GM18861 (cell line): Measurements from ENCODE around the gene RPS3A.
"Not testable (repeated sequence)": the region's sequence is repeated elsewhere in the genome, so short reads cannot be mapped to it uniquely, and the experiment has no call there.

Source experiments
- ATAC-seq: cut with Tn5 transposase; IDR thresholded peaks from one replicate; pipeline ENCODE4 v1.9.1; 2021; ENCODE audit not compliant: unreplicated experiment

RPS3A gene

DNA sequence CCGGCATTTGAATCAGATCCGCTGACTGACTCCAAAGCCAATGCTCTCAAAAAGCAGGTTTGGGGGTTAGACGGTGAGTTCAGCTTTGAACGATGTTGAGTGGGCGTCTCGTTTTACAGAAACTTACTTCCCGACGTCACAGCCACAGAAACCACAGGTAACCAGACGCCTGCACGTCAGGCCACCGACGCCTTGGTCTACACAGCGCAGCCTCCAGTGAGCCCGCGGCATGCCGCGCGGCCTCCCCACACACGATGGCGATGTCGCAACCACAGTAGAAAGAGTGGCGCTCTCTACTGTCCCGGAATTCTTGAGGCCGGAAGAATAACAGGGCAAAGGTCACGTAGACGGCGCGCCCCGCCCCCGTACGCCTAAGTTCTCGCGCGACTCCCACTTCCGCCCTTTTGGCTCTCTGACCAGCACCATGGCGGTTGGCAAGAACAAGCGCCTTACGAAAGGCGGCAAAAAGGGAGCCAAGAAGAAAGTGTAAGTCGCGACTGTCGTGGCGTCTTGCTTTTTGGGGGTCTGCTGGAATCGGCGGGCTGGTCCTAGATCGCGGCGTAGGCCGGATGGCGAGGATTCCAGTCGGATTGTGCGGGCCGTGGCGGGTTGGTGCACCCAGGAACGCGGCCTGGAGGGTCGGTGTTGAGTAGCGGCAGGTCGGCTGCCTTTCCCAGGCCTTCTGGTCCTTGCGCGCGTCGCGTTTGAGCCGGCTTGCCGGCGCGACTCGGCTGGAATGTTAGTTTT, at the start of gene RPS3A:
Gene RPS3A (plus strand): TSS at position 400 of the 747 bp plus-strand sequence. CDS start 25 bp downstream, at position 425.
- peak; percentile 94 for ATAC-seq

DNA sequence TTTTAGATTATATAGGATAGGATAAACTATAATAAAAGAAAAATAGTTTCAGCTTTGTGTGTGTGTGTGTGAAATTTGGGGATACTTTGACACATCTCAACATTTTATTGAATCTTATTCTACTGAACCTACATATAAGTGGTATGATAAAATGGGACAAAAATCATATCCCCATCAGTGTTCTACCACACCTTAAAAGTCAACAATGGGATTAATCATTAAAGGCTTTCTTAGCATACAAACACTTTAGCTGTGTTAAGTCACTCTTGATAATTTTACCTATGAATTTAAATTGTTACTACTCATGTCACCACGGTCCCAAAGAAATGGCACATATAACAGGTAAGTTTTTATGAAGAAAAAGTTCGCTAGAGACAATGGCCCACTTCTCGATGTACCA, 46.6 kb upstream of the RPS3A start:
- peak; percentile 15 for ATAC-seq

DNA sequence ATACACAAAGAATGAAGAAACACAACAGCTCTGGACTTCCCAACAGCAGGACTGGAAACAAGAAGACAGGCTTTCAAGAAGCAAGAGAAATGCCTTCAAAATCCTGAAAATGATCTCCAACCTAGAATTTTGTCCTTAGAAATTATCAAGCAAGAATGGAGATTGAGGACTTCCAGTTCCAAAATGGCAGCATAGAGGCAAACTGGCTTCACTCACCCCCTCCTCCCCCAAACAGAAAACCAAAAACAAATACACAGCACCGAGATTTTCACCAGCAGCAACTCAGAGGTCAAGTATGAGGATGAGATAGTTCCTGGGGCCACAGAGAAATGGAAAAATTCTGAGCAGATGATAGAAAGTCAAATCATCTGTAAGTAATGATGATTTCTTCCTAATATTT, 43.9 kb upstream of the RPS3A start:
- no peak for ATAC-seq

DNA sequence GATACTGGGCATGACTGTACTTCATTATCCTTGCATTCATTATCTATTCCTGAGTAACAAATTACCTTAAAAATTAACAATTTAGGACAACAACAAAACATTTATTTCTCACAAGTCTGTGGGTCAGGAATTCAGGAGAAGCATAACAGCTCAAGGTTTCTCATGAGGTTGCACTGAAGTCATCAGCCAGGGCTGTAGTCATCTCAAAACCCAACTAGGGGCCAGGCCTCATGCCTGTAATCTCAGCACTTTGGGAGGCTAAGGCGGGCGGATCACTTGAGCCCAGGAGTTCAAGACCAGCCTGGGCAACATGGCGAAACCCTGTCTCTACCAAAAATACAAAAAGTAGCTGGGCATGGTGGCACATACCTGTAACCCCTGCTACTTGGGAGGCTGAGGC, 36.3 kb upstream of the RPS3A start:
- not testable (repeated sequence) for ATAC-seq

DNA sequence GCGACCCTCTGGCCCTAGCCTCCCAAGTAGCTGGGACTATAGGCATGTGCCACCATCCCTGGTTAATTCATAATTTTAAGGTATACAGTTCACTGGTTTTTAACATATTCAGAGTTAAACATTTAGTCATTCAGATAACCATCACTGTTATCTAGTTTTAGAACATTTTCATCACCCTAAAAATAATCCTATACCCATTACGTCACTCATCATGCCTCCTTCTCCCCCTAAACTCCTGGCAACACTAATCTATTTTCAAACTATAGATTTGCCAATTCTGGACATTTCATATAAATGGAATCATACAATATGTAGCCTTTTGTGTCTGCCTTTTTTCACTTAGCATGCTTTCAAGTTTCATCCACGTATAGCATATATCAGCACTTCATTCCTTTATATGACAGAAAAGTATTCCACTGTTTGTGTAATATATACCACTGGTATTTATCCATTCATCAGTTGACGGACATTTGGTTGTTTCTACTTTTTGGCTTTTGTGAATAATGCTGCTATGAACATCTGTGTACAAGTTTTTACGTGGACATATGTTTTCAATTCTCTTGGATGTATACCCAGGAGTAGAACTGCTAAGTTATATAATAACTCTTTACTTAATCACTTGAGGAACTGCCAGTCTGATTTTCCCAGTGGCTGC, 32.0 kb upstream of the RPS3A start:
- ATAC-seq, result no peak

DNA sequence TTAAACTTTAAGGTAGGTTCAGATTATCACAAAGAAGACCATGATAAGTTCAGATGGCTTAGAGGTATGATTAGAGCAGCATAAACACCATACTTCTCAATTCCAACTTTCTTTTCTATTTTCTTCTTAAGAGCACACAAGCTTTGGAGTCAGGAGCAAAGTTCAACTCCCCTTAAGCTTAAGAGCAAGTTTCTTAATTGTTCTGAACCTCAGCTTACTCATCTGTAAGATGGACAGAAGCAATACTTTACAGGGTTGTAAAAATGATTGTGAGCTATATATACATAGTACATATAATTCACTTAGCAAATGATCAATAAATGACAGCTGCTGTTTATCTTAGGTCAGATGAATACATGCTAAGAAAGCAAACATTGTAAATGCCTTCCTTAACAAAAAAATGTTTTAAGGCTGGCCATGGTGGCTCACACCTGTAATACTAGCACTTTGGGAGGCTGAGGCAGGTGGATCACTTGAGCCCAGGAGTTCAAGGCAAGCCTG, 25.0 kb upstream of the RPS3A start:
- ATAC-seq, result no peak

DNA sequence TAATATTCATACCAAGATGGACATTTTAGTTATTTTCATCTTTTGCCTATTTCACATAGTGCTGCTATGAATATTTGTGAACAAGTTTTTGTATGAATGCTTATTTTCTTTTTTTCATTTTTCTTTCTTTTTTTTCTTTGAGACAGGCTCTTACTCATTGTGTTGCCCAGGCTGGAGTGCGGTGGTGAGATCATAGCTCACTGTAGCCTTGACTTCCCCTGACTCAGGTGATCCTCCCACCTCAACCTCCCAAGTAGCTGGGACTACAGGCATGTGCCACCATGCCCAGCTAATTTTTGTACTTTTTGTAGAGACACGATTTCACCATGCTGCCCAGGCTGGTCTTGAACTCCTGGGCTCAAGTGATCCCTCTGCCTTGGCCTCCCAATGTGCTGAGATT, 21.4 kb upstream of the RPS3A start:
- not testable (repeated sequence) for ATAC-seq

DNA sequence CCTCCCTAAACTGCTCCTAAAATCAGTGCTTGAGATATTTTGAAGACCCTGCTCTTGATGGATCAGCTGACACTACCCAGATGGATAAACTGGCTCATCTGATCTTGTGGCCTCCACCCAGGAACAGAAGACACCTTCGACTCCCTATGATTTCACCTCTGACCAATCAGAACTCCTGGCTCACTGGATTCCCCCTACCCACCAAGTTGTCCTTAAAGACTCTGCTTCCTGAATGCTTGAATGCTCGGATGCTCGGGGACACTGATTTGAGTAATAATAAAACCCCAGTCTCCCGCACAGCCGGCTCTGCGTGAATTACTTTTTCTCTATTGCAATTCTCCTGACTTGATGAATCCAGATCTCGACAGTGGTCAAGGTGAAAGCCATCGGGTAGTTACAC, 12.0 kb upstream of the RPS3A start:
- ATAC-seq, result no peak

DNA sequence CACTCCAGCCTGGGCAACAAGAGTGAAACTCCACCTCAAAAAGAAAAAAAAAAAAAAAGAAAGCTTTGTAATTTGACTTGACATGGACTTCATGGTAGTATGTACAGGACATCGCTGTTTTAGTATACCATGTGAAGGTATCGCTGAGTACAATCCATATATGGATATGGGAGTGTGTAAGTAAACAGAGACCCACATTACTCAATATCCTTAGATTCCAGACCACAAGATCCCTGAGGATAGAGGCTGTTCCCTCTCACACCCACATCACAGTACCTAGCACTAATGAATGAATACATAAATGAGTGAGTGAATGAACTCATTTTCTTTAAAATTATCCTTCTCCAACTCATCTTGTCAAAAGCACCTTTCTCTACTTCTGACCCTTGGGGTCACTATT, 8.4 kb upstream of the RPS3A start:
- no peak for ATAC-seq

DNA sequence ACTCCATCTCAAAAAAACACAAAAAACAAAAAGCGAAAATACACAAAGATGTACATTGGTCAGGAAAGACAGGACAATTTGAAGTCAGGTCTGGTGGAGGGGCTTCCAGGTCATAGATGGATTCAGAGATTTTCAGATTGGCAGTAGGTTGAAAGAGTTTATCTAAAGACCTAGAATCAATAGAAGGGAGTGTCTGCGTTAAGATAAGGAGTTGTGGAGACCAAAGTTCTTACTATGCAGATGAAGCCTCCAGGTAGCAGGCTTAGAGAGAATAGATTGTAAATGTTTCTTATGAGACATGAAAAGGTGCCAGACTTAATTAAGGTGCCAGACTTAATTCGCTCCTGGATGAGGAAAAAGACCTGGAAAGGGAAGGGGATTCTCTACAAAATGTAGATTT, 6.9 kb upstream of the RPS3A start:
- no peak for ATAC-seq

DNA sequence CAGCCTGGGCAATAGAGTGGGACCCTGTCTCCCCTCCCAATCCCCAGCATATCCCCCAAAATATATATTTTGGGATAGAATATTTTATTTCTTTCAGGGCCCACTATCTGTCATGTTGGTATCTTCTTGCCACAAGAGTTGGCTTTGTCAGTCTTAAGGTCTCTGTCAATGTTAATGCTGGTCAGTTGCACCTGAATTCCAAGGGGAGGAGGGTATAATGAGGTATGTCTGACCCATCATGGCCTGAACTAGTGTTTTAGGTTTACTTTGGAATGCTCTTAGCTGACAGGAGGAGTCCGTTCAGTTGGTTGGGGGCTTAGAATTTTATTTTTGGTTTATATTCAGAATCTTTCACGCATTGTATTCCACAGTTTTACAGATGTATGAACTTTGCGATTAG, 6.2 kb upstream of the RPS3A start:
- no peak for ATAC-seq

DNA sequence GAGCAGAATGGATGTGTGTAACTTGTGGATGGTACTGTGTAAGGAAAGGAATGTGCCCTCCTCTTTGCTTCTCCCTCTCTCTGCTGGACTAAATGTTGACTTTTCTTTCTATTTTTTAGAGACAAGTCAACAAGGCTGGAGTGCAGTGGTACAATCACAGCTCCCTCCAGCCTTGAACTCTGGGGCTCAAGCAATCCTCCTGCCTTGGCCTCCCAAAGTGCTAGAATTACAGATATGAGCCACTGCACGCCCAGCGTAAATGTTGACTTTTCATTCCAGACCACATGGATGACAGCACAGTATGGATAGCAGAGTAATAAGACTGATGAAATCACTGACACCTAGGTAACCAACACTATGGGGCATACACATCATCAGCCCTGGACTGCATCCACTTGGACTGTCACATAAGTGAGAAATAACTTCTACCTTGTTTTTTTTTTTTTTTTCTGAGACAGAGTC, 5.1 kb upstream of the RPS3A start:
- ATAC-seq, result no peak

DNA sequence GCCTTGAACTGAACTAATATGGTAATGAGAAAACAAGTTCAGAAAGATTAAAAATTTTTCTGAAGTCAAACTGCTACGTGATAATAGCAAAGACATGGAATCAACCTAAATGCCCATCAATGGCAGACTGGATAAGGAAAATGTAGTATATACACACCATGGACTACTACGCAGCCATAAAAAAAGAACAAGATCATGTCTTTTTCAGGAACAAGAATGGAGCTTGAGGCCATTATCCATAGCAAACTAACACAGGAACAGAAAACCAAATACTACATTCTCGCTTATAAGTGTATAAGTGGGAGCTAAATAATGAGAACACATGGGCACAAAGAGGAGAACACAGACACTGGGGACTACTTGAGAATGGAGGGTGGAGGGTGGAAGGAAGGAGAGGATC, 4.3 kb upstream of the RPS3A start:
- ATAC-seq, result no peak

DNA sequence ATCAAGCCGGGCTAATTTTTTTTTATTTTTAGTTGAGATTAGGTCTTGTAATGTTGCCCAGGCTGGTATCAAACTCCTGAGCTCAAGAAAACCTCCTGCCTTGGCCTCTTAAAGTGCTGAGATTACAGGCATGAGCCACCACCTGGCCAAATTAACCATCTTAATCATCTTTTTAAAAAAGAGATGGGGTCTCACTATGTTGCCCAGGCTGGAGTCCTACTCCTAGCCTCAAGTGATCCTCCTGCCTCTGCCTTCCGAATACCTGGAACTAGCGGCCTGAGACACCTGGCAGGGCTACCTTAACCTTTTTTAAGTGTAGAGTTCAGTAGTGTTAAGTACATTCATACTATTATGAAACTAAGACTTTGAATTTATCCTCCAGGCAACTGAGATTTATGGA, 1.7 kb upstream of the RPS3A start:
- ATAC-seq, result no peak

DNA sequence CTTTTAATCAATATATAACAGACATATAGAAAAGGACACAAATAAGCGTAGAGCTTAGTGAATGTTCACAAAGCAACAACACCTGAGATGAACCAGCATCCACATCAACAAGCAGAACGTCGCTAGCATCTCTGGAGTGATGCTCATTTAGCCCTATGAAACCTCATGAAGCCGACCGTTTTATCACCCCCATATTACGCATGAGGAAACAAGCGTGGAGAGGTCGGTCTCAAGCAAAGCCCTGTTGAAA, 524 bp upstream of the RPS3A start:
- ATAC-seq, result no peak

DNA sequence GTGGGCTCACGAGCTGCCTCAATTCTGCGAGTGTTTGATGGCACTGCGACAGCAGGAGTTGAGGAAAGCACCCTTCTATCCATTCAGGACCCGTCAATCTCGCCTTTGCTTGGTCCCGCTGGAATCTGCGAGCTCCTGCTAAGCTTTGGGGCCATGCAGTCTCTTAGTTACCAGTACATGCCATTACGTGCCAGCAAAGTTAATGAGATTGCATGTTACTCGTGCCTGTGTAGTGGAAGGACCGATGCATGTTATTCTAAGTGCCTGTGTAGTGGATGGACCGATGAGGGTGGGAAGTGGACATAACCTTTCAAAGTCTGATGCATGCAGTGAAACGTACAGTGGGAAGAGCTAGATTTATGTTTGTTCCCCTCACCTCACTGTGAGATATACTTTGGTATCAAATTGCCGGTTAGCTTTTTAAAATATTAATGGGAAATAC, 569 bp downstream of the RPS3A start:
- ATAC-seq, result no peak

DNA sequence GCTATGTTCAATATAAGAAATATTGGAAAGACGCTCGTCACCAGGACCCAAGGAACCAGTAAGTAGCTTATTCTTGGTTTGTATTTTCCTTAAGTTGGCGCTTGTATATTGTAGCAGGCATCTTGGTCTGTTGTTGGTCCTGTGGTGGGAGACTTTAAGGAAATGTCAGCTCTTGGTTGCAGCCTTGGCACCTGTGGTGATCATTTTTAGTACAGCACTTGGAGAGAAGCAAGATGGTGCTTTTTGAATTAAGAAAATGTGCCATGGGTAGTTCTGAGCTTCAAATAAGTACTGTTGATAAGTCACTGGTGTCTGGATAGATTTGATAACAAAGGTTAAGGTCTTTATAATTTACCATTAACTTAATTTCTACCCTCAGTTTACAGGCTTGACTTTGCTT, 1.1 kb downstream of the RPS3A start:
- no peak for ATAC-seq

DNA sequence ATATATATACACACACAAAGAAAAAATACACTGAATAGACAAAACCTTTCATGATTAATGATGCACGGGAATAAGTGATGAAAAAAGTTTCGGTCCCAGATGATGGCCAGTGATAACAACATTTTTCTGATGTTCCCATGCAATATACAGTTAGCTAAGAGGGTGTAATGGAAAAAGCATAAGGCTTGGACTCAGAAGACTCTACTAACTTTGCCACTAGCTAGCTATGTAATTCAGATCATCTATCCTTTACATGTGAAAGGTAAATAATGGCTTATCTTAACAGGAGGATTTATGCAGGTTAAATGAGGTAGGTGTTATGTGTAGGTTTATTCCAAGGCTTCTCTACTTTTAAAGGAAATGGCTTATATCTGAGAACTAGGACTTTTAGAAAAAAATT, 4.3 kb downstream of the RPS3A start:
- no peak for ATAC-seq

DNA sequence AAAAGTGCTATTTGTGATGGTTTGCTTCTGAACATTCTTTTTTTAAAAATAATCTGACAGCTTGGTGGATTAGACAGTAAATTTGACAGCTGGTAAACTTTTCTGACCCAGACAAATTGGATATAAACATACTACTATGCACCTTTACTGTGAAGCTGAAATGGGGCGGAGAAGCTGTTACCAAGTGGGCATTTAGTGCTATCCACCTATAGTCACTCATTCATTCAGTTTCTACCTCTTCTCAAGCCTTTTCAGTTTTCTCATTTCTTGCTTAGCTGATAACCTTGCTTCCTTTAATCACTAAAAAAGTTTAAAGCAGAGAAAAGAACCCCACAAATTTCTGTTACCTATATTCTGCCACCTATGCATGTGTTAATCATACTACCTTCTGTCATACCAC, 5.2 kb downstream of the RPS3A start:
- ATAC-seq, result no peak

DNA sequence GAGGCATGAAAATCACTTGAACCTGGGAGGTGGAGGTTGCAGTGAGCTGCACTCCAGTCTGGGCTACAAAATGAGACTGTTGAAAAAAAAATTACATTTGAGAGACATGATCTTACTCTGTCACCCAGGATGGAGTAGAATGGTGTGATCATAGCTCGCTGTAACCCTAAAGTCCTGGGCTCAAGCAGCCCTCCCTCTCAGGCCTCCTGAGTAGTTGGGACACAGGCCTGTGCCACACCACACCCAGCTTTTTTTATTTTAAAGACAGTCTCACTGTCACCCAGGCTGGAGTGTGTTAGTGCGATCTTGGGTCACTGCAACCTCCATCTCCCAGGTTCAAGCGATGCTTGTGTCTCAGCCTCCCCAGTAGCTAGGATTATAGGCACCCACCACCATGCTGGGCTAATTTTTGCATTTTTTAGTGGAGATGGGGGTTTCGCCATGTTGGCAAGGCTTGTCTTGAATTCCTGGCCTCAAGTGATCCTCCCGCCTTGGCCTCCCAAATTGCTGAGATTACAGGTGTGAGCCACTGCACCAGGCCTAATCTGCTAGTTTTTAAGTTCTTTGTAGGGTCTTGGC, 6.1 kb downstream of the RPS3A start:
- ATAC-seq, result no peak

DNA sequence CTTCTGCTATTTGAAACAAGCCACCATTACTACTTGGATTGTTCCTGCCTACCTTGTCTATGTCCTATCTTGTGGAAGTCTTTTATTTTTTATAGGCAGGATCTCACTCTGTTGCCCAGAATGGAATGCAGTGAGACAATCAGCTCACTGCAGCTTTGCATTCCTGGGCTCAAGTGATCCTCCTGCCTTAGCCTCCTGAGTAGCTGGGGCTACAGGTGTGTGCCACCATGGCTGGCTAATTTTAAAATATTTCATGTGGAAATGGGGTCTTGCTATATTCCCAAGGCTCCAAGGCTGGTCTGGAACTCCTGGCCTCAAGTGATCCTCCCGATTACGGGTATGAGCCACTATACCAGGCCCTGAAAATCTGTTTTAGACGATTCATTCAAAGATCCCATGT, 7.6 kb downstream of the RPS3A start:
- ATAC-seq, result no peak

DNA sequence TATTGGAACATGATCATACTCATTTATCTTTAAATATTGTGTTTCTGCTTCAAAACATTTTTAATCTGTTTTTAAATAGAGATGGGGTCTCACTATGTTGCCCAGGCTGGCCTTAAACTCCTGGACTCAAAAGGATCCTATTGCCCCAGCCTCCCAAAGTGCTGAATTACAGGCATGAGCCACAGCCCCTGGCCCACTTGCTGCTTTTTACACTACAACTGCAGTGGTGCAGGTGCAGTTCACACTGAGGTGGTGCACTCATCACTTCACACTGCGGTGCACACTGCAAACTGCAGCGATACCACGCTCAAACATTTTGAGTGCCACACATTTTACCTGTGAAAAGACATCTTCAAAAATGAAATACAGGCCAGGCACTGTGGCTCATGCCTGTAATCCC, 10.8 kb downstream of the RPS3A start:
- ATAC-seq, result no peak
